ENCODE measurements around the gene PIK3CA. TPM values are rescaled to one million over a fixed set of nuclear protein-coding genes. Genes with fewer than 3 reads are reported as not detected.
"Not testable (repeated sequence)": the region's sequence is repeated elsewhere in the genome, so short reads cannot be mapped to it uniquely, and the experiment has no call there.

The PIK3CA gene
- polyA plus RNA-seq, 3 donors: 22.9 to 24.7 (median 23.4) TPM

- DNase-seq: no peak
Observed at GRCh38 chr3:179190581-179190980, 42.4 kb downstream of the PIK3CA start.

DNA sequence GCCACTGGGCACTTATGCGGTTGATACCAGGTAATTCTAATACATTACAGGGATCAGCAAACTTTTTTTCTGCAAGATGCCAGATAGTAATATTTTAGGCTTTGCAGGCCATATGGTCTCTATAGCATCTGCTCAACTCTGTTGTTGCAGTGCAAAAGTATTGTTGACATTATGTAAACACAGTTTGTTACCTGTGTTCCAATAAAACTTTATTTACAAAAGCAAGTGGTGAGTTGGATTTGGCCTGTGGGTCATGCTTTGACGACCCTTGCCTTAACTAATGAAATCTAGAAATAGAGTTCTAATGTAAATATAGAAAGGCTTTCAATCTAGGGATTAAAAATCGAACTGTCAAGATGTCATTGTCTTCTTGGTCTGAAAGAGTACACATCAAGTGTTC, 44.4 kb downstream of the PIK3CA start:
- no peak for DNase-seq

DNA sequence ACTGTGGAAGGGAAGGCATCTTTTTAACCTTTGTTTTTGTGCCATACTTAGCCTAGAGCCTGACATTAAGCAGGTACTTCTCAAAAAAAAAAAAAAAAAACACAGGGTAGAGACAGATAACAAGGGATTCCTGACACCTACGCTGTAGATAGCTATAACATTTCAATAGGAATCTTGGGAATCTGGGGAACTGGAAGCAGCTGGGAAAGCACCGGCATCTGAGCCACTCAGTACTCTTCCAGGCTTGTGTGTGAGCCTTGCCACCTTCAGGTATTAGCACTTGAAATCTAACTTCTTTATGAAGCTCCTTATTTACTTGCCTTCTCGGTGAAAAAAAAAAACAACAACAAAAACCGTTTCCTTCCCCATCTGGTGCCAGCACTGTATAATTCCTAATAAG, 46.8 kb downstream of the PIK3CA start:
- no peak for DNase-seq

- no peak for DNase-seq
Observed at GRCh38 chr3:179196098-179196497, 47.9 kb downstream of the PIK3CA start.

DNA sequence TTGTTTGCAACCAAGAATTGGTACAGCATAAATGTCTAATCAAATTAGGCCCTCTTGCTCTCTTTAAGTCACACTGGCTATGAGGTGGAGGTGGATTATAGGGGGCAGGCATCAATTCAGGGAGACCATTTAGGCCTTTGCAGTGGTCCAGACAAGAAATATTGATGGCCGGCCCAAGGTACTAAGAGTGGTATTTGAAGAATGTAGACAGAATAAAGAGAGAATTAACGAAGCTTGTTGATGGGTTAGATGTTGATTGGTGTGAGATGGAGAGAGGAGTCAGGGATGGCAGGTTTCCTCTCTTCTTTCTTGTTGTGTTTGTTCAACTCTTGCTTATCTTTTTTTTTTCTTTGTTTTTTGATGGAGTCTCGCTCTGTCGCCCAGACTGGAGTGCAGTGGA, 48.5 kb downstream of the PIK3CA start:
- DNase-seq: no peak

- no peak for DNase-seq
Observed at GRCh38 chr3:179200790-179201189, 52.6 kb downstream of the PIK3CA start.

GRCh38 chr3:179215550-179215949, 67.4 kb downstream of the PIK3CA start:
- not testable (repeated sequence) for DNase-seq

- DNase-seq: not testable (repeated sequence)
Observed at GRCh38 chr3:179218213-179218612, 70.1 kb downstream of the PIK3CA start.

DNA sequence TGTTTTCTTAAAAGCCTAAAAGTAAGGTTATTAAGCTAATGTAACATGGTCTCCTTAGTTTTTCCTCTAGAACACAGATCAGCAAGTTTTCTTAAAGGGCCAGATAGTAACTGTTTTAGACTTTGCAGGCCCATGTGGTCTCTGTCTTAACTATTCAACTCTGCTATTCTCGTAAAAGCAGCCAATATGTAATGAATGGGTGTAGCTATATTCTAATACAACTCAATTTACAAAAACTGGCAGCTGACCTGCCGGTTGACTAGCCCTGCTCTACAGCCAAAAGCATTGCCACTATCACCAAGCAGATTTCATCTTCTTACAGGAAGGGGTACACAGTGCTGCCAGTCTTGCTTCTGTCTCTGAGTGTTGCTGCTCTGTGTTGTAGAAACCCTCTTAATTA, 75.4 kb downstream of the PIK3CA start:
- no peak for DNase-seq

GRCh38 chr3:179224584-179224983, 76.4 kb downstream of the PIK3CA start:
- DNase-seq: no peak

DNA sequence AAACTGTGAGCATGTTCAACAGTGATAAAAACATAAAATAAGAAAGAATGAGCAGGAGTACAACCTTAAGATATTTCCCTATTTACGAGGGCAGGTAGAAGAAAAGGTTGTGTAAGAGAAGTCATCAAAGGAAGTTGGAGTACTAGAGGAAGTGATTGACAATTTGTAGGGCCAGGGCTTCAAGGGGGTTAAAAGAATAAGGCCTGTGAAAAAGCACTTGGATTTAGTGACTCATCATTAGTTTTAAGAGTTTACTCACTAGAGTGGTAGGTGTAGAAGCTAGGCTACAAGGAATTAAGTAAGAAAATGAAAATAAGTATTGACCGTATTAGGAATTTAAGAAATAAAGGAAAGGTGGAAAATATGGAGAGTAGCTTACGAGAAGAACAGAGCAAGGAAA, 79.2 kb downstream of the PIK3CA start:
- DNase-seq: no peak

DNA sequence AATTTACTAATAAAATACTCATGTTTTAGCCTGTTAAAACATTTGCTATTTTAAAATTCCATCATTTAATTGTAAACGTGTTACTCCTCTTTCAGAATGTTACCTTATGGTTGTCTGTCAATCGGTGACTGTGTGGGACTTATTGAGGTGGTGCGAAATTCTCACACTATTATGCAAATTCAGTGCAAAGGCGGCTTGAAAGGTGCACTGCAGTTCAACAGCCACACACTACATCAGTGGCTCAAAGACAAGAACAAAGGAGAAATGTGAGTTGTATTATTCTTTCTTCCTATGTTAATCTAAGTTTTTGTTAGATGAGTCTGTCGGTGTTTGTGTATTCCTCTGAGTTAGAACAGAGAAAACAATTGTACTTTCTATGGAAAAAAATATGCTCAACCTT, 81.0 kb downstream of the PIK3CA start:
- no peak for DNase-seq

GRCh38 chr3:179233043-179233442, 84.9 kb downstream of the PIK3CA start:
- DNase-seq: no peak

GRCh38 chr3:179234199-179234598, 86.0 kb downstream of the PIK3CA start:
- DNase-seq: no peak

- DNase-seq: no peak
Observed at GRCh38 chr3:179236669-179237301, 88.6 kb downstream of the PIK3CA start.

DNA sequence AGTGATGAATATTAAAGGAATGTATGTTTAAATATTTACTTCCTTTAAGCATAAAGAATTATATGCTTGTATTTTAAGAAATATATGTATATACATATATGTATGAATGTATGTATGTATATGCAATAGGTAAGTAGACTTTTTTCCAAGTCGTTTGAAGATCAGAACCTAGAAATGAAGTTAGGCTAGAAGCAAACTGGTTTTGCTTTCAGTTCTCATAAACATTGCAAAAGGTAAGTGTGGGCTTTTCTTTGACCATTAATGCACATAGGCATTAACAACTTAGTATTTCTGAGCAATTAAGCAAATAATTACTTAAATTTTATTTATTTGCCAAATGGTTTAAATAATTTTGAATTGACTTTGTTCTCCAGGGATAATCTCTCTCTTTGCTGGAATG, 92.1 kb downstream of the PIK3CA start:
- not testable (repeated sequence) for DNase-seq

DNA sequence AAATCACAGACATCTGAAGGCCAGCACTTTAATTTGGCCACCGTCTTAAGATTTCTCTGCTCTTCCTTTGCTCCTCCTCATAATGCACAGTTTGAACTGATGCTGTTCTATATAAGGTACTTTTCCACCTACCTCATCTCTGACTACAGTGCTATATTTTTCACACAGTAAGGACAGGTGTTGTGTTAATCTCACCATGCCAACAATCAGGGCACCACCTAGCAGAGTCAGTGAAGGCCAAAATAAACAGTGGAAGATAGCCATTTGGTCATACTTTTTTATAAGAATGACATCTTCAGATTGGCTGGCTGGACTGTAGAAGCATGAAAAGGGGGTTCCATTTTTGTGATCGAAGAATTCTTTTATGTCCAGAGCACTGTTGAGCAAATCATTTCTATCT, 94.7 kb downstream of the PIK3CA start:
- not testable (repeated sequence) for DNase-seq

DNA sequence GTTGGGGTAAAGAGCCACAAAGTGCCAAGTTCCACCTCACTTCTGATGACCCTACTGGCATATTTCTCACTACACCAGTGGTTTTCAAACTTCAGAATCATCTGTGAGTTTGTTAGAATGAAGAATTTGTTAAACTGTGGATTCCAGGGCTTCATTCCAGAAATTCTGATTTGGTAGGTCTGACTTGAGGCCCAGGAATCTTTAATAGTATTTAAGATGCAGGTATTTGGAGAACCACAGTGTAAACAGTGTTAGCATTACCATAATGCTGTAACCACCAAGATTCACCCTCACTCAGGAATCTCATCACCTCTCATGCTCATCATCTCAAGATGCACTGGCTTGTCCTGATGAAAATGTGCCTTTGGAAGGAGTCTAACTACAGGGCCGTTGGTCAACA, 96.7 kb downstream of the PIK3CA start:
- no peak for DNase-seq

DNA sequence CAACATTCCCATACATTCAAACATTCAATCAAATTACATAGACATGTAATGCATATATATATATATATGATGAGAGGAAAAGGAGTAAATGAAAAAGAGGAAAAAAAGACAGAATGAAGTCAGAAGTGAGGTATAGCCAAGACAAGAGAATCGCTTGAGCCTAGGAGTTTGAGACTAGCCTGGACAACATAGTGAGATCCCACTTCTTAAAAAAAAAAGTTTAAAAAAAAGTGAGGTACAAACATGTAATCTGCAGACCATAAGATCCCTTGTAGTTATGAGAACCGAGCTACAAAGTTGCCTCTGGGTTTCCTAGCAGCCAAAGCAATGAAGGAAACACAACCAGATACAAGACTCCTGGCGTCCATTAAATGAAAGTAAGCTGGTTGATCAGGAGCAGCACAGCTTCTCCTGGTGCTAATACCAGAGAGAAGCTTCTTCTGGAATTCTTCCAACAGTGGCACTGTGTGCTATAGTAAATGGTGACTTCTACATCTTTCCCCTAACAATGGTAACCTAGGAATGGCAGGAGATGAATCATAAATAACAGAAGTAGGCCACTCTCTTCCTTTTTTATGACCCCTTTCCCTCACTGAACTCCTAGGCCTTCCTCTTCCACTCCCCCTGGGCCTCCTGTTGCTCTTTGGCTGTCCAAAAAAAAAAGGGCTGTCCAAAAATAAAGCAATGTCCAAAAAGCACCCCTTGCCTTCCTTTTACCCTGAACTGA, 99.3 kb downstream of the PIK3CA start:
- DNase-seq: no peak

GRCh38 chr3:179250803-179251476, 102.8 kb downstream of the PIK3CA start, which contains the start of gene KCNMB3:
Gene KCNMB3, minus strand, starts transcription at chr3:179251114. Its CDS starts 124 bp downstream, at chr3:179250990.
- no peak for DNase-seq

DNA sequence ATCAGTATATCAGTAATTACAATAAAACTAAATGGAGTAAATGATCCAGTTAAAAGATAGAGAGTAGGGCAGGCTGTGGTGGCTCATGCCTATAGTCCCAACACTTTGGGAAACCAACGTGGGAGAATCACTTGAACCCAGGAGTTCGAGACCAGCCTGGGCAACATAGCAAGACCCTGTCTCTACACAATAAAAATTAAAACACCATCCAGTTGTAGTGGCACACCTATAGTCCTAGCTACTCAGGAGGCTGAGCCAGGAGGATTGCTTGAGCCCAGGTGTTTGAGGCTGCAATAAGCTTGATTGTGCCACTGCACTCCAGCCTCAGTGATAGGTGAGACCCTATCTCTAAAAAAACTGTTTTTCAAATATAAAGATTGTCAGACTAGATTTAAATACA, 108.7 kb downstream of the PIK3CA start:
- DNase-seq: no peak

GRCh38 chr3:179257742-179258141, 109.6 kb downstream of the PIK3CA start:
- not testable (repeated sequence) for DNase-seq

- DNase-seq: no peak
Observed at GRCh38 chr3:179258820-179259219, 110.7 kb downstream of the PIK3CA start.
